Left ventricle myocardium inferior (tissue), 1 donor: ENCODE results near the gene CYP26A1. TPM values are rescaled to one million over a fixed set of nuclear protein-coding genes. Genes with fewer than 3 reads are reported as not detected.

Experiments used
- DNase-seq: peaks from one replicate; pipeline ENCODE4 v3.0.0-alpha.2; 2020
- H3K27ac ChIP-seq: fragments of 200-600 bp; replicated peaks from 2 replicates; pipeline ENCODE4 v1.8.0; 2021
- H3K27me3 ChIP-seq: fragments of 200-600 bp; 2 replicates; pipeline ENCODE4 v1.8.0; 2021; ENCODE audit warnings: low read depth
- H3K36me3 ChIP-seq: fragments of 200-600 bp; 2 replicates; pipeline ENCODE4 v1.8.0; 2021
- H3K4me1 ChIP-seq: fragments of 200-600 bp; 2 replicates; pipeline ENCODE4 v1.8.0; 2021
- H3K4me3 ChIP-seq: fragments of 200-600 bp; 2 replicates; pipeline ENCODE4 v1.8.0; 2021; ENCODE audit warnings: mild to moderate bottlenecking, moderate library complexity
- H3K9me3 ChIP-seq: fragments of 200-600 bp; replicated peaks from 2 replicates; pipeline ENCODE4 v1.8.0; 2021
- CTCF ChIP-seq: fragments of 200-600 bp; IDR thresholded peaks from 2 replicates; pipeline ENCODE4 v1.8.0; 2021; ENCODE audit warnings: antibody characterized with exemption, mild to moderate bottlenecking, borderline replicate concordance
- intact Hi-C: fragments of 100-400 bp; cut with micrococcal nuclease; formaldehyde crosslinking; loops from one replicate; pipeline ENCODE4 v1.11.0; 2022
- total RNA-seq: library from RNA; stranded (reverse); fragmentation: NEBNext Ultra II Directional; extraction: Animal tissue kit (Norgen Biotek cat#: 25700); gene quantifications from one replicate; pipeline ENCODE4 v1.2.1, GENCODE V29; 2021
- donor health status: DM: no; HTN: yes; CAD: no; lungs with severe emphysema.

CYP26A1 gene
- total RNA-seq, 1 donor from 2014 or later = not detected

- Histone ChIP-seq H3K4me3 (no peak overlapping the region), H3K36me3 (no peaks in the 10 kb centered on the region), H3K27ac (no peak overlapping the region), H3K27me3 (peaks cover 41% of the 10 kb centered on the region), H3K4me1 (no peaks in the 10 kb centered on the region), H3K9me3 (no peaks in the 10 kb centered on the region)
- peak; percentile 61 for DNase-seq
- intact Hi-C loops = no loop called here
- peak; percentile 48 for TF ChIP-seq CTCF
Measured at GRCh38 chr10:93115661-93116383, 42.1 kb downstream of the CYP26A1 start.

GRCh38 chr10:93121311-93121710 is 47.6 kb downstream of the CYP26A1 start:
- intact Hi-C loops = no loop called here
- no peaks in the 10 kb centered on the region for H3K36me3 ChIP-seq

GRCh38 chr10:93123766-93124165 is 50.1 kb downstream of the CYP26A1 start:
- TF ChIP-seq CTCF = no peak
- Histone ChIP-seq H3K4me1 (no peaks in the 10 kb centered on the region), H3K27ac (no peak overlapping the region), H3K9me3 (peaks cover 36% of the 10 kb centered on the region), H3K36me3 (no peaks in the 10 kb centered on the region), H3K27me3 (peaks cover 23% of the 10 kb centered on the region), H3K4me3 (no peak overlapping the region)
- DNase-seq = no peak
- intact Hi-C loops = no loop called here

More at GRCh38 chr10:93121311-93121710, 47.6 kb downstream of the CYP26A1 start:
- Histone ChIP-seq H3K9me3 (peaks cover 12% of the 10 kb centered on the region), H3K4me1 (no peaks in the 10 kb centered on the region), H3K27ac (no peak overlapping the region), H3K27me3 (peaks cover 23% of the 10 kb centered on the region), H3K4me3 (no peak overlapping the region)
- TF ChIP-seq CTCF = no peak
- no peak for DNase-seq

GRCh38 chr10:93124580-93125318 is 51.1 kb downstream of the CYP26A1 start:
- H3K27ac ChIP-seq = no peak overlapping the region
- H3K9me3 ChIP-seq = peaks cover 36% of the 10 kb centered on the region
- intact Hi-C loops = no loop called here
- H3K4me1 ChIP-seq = no peaks in the 10 kb centered on the region
- H3K4me3 ChIP-seq = no peak overlapping the region
- no peaks in the 10 kb centered on the region for H3K36me3 ChIP-seq
- peaks cover 23% of the 10 kb centered on the region for H3K27me3 ChIP-seq
- no peak for DNase-seq
- TF ChIP-seq CTCF = no peak

GRCh38 chr10:93125966-93126365 is 52.3 kb downstream of the CYP26A1 start:
- Histone ChIP-seq H3K36me3 (no peaks in the 10 kb centered on the region), H3K4me1 (no peaks in the 10 kb centered on the region), H3K4me3 (no peak overlapping the region), H3K27me3 (peaks cover 20% of the 10 kb centered on the region), H3K9me3 (peaks cover 36% of the 10 kb centered on the region), H3K27ac (no peak overlapping the region)
- intact Hi-C loops = no loop called here
- TF ChIP-seq CTCF = no peak
- DNase-seq = no peak
